ENCODE data around the gene PPP3R1.

DNA sequence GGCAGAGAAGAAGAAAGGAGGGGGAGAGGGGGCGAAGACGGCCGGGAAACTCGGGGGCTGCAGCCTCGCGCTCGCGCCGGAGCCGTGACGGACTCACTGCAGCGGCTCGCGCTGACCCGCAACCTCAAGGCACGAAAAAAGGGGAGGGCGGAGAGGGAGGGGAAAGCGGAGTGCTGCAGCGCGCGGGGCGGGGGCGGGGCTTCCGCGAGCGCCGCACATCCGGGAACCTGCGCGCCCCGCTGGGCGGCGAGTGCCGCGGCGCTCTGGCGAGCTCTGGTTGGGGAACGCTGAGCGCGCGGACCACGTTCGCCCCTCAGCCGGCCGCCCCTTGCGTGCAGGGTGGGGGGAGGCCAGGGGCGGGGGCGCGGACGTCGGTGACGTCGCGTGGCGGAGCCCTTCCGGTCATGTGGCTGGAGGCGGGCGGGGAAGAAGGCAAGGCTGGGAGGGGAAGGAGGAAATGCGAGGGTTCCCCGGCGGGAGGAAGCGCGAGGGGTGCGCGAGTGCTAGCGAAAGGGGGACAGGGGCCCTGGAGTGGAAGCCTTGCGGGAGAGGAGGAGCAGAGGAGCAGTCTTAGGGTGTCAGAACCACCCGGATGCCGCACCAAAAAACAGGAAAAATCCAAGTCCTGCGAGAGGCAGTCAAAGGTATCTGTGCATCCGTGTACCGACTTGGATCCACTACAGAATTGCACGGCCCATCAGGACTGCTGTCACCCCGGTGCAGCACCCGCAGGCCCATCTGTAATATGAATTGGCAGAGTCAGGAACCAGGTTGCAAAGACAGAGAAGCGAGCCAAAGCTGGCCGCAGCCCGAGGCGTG is at the start of gene PPP3R1:
- no peak for TF ChIP-seq EZH2phosphoT487 (IDR thresholded peaks at IDR 0.05; ENCODE audit: borderline replicate concordance, low read length)
- TF ChIP-seq, protein P1, sequence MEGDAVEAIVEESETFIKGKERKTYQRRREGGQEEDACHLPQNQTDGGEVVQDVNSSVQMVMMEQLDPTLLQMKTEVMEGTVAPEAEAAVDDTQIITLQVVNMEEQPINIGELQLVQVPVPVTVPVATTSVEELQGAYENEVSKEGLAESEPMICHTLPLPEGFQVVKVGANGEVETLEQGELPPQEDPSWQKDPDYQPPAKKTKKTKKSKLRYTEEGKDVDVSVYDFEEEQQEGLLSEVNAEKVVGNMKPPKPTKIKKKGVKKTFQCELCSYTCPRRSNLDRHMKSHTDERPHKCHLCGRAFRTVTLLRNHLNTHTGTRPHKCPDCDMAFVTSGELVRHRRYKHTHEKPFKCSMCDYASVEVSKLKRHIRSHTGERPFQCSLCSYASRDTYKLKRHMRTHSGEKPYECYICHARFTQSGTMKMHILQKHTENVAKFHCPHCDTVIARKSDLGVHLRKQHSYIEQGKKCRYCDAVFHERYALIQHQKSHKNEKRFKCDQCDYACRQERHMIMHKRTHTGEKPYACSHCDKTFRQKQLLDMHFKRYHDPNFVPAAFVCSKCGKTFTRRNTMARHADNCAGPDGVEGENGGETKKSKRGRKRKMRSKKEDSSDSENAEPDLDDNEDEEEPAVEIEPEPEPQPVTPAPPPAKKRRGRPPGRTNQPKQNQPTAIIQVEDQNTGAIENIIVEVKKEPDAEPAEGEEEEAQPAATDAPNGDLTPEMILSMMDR (IDR thresholded peaks at IDR 0.05; ENCODE audit: low read depth, low read length, poor library complexity, severe bottlenecking) = no peak

Data from DOHH2 (cell line).